Transverse colon (tissue), 4 donors: ENCODE results near the gene CADPS.

ENCODE experiments used
- CTCF ChIP-seq, 5 experiments: fragments of 200-600 bp in 3 of 5; fragments of 450-650 bp in 2 of 5; sonication (generic) in 3 of 5; IDR thresholded peaks; 1 replicate in 2 of 5; 2 replicates in 3 of 5; pipeline ENCODE4 v1.5.1; 2016 to 2017; ENCODE audit warnings: antibody characterized with exemption in 5 of 5, inconsistent platforms in 3 of 5, mild to moderate bottlenecking in 2 of 5, moderate library complexity in 1 of 5
- POLR2A ChIP-seq: fragments of 450-650 bp; IDR thresholded peaks from one replicate; pipeline ENCODE4 v1.6.1; 2016; ENCODE audit warnings: antibody characterized with exemption, mild to moderate bottlenecking, moderate library complexity
- POLR2AphosphoS5 ChIP-seq, 3 donors: sonication (generic); formaldehyde crosslinking; IDR thresholded peaks; one replicate each; pipeline ENCODE4 v1.6.1; 2016; ENCODE audit warnings: antibody characterized with exemption in 3 of 3

- TF ChIP-seq CTCF (IDR thresholded peaks at IDR 0.05): peak in 2 of 5 experiments; percentile 11 to 12
- TF ChIP-seq POLR2AphosphoS5 (IDR thresholded peaks at IDR 0.05): no peak
- no peak for TF ChIP-seq POLR2A
Measured at GRCh38 chr3:62667714-62668113, 207.5 kb downstream of the CADPS start.
